Measurements from ENCODE around the gene CDC73.

DNA sequence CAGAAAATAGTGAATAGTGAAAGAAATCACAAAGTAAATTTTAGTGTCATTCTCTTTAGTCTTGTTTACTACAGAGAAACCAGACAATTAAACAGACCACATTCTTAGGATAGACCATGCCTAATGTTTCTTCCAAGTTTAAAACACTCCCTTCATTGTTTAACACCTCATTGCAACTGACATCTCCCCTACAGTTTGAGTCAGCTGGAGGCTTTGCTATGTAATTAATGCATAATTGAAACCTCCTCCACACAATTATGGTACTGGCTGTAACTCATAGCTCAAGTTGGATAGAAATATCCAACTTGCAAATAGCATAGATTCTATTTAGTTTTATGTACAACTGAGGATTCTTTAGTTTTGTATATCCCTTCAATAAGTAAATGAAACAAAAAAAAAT lies 99.8 kb downstream of the CDC73 start:
- TF ChIP-seq, protein P1, sequence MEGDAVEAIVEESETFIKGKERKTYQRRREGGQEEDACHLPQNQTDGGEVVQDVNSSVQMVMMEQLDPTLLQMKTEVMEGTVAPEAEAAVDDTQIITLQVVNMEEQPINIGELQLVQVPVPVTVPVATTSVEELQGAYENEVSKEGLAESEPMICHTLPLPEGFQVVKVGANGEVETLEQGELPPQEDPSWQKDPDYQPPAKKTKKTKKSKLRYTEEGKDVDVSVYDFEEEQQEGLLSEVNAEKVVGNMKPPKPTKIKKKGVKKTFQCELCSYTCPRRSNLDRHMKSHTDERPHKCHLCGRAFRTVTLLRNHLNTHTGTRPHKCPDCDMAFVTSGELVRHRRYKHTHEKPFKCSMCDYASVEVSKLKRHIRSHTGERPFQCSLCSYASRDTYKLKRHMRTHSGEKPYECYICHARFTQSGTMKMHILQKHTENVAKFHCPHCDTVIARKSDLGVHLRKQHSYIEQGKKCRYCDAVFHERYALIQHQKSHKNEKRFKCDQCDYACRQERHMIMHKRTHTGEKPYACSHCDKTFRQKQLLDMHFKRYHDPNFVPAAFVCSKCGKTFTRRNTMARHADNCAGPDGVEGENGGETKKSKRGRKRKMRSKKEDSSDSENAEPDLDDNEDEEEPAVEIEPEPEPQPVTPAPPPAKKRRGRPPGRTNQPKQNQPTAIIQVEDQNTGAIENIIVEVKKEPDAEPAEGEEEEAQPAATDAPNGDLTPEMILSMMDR (IDR thresholded peaks at IDR 0.05): no peak
- no peak for TF ChIP-seq POLR2A (IDR thresholded peaks at IDR 0.05)
- TF ChIP-seq EP300 (IDR thresholded peaks at IDR 0.05): no peak

Data from suprapubic skin (tissue), 3 donors.